Activated T-helper 1 cell treated with anti-CD3 and anti-CD28 coated beads, Interleukin-2, amount 50 U/mL, for 16 hours (primary cell): ENCODE results near the gene RANBP3L.
"Not testable (repeated sequence)": the region's sequence is repeated elsewhere in the genome, so short reads cannot be mapped to it uniquely, and the experiment has no call there.

Experiments used
- DNase-seq, 2 donors: peaks; one replicate each; pipeline ENCODE4 v3.0.0-alpha.2; 2020; ENCODE audit warnings: low read depth in 1 of 2, low spot score in 1 of 2

The RANBP3L gene

DNA sequence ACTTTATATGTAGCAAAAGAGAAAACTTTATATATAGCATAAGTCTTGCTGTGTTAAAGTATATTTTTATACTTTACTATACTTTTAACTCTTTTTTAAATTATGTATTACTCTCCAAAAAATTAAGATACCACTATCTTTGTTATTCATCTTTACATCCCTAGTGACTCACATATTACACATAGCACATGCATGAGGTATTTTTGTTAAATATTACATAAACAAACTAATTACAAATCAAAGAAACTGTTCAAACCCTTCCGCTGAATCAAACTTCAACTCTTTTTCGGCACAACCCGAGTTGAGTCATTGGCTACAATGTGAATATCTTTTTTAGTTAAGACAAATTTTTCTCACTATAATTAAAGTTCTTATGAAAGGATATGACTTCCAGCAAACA, 92.0 kb downstream of the RANBP3L start:
- DNase-seq: no peak

GRCh38 chr5:36208786-36209185, 92.9 kb downstream of the RANBP3L start:
- DNase-seq: no peak

DNA sequence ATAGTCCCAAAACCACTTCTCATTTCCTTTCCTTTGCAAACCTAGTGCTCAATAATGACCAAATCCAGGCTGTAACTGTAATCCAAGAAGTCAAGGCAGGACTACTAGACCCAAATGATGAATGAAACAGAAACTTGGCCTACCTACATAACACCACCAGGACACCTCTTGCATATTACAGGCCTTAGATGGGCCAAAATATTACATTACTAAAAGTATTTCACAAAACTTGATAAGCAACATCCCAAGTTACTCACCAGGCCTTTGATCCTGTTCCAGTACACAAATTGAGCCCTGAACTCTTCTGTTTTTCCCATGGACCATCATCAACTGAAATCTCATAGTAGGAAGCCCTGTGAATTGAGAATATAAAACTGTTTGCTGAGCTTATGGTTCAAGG, 94.8 kb downstream of the RANBP3L start:
- DNase-seq: no peak

DNA sequence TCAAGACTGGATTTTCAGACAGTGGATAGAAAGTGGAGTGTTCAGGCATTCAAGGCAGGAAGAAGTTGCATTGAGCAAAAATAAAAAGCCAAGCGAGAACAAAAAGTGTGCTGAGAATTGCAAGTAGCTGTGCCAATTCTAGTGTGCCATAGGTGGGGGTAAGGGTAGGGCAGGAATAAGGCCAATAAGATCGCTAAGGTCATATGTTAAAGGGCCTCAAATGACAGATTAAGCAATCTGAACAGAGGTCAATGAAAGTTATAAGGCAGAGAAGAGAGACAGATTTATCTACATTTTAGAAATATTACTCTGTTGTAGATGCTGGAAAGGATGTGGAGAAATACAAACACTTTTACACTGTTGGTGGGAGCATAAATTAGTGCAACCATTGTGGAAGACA, 96.4 kb downstream of the RANBP3L start:
- DNase-seq: no peak

DNA sequence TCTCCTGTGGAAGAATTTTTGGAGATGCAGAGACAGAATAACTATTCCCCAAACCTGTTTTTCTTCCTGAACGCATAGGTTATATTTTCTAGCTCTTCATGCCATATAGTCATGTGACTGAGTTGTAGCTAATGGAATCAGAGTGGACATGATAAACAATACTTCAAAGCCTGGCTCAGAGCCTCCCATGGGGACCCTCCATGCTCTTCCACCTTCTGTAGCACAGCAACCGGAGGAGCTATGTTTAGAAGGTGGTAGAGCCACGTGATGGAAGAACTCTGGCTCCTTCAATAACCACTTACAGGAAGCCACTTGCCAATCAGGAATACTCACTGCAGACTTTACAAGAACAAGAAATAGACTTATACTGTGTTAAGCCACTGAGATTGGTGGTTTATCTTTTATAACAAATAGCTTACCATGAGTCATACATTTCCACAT, 99.2 kb downstream of the RANBP3L start:
- no peak for DNase-seq

DNA sequence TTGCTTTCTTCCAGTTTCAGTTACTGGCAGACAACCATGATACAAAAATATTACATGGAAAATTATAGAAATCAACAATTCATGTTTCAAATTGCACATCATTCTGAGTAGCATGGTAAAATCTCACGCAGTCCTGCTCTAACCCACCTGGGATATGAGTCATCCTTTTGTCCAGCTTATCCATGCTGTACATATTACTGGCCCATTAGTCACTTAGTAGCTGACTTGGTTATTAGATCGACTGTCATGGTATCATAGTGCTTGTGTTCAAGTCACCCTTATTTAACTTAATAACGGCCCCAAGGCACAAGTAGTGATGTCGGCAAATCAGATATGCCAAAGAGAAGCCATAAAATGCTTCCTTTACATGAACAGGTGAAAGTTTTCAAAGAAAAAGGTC, 101.2 kb downstream of the RANBP3L start:
- DNase-seq: no peak

GRCh38 chr5:36199620-36200019, 102.1 kb downstream of the RANBP3L start:
- DNase-seq: no peak

DNA sequence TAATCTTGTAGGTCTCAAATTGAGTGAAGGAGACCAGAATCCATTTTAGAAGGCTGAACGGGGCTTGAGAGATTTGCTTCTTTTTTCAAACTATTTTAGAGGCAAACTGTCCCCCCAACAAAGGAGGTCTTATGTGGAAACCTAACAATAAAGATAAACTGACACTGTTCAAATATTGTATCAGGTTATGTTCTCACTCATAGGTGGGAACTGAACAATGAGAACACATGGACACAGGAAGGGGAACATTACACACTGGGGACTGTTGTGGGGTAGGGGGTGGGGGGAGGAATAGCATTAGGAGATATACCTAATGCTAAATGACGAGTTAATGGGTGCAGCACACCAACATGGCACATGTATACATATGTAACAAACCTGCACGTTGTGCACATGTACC, 102.9 kb downstream of the RANBP3L start:
- not testable (repeated sequence) for DNase-seq
